Stimulated activated CD4-positive, alpha-beta T cell treated with anti-CD3 and anti-CD28 coated beads, Interleukin-15, amount 100 ng/mL, for 24 hours (primary cell): ENCODE data around the gene PKD1.
"Not testable (repeated sequence)": the region's sequence is repeated elsewhere in the genome, so short reads cannot be mapped to it uniquely, and the experiment has no call there.

Experiments used
- DNase-seq: peaks from one replicate; pipeline ENCODE4 v3.0.0-alpha.2; 2020

Gene PKD1

GRCh38 chr16:2105769-2106168 is 29.9 kb downstream of the PKD1 start:
- not testable (repeated sequence) for DNase-seq

GRCh38 chr16:2105291-2105690 is 30.4 kb downstream of the PKD1 start:
- not testable (repeated sequence) for DNase-seq

- DNase-seq, result not testable (repeated sequence)
Measured at GRCh38 chr16:2104464-2104863, 31.2 kb downstream of the PKD1 start.

GRCh38 chr16:2102471-2102870 is 33.2 kb downstream of the PKD1 start:
- DNase-seq, result no peak

GRCh38 chr16:2101581-2101980 is 34.1 kb downstream of the PKD1 start:
- not testable (repeated sequence) for DNase-seq

- DNase-seq, result not testable (repeated sequence)
Measured at GRCh38 chr16:2097689-2098088, 38.0 kb downstream of the PKD1 start.

- DNase-seq, result no peak
Measured at GRCh38 chr16:2096853-2097595, 38.7 kb downstream of the PKD1 start.

- DNase-seq, result no peak
Measured at GRCh38 chr16:2095918-2096582, 39.6 kb downstream of the PKD1 start.

GRCh38 chr16:2095315-2095853 is 40.3 kb downstream of the PKD1 start:
- DNase-seq, result no peak

- no peak for DNase-seq
Measured at GRCh38 chr16:2093793-2094192, 41.9 kb downstream of the PKD1 start.

- no peak for DNase-seq
Measured at GRCh38 chr16:2092866-2093265, 42.8 kb downstream of the PKD1 start.

- no peak for DNase-seq
Measured at GRCh38 chr16:2092256-2092620, 43.5 kb downstream of the PKD1 start.

- no peak for DNase-seq
Measured at GRCh38 chr16:2091547-2092255, 44.0 kb downstream of the PKD1 start.

GRCh38 chr16:2090777-2091546 is 44.7 kb downstream of the PKD1 start:
- peak; percentile 34 for DNase-seq

- no peak for DNase-seq
Measured at GRCh38 chr16:2090481-2090776, 45.3 kb downstream of the PKD1 start.

GRCh38 chr16:2089706-2090480 is 45.8 kb downstream of the PKD1 start:
- no peak for DNase-seq

GRCh38 chr16:2088759-2089358 is 46.8 kb downstream of the PKD1 start:
- no peak for DNase-seq

- DNase-seq, result no peak
Measured at GRCh38 chr16:2087748-2088631, 47.7 kb downstream of the PKD1 start.

- DNase-seq, result no peak
Measured at GRCh38 chr16:2086812-2087747, 48.6 kb downstream of the PKD1 start.
